Measurements from ENCODE around the gene MYLK3.

MYLK3 gene

DNA sequence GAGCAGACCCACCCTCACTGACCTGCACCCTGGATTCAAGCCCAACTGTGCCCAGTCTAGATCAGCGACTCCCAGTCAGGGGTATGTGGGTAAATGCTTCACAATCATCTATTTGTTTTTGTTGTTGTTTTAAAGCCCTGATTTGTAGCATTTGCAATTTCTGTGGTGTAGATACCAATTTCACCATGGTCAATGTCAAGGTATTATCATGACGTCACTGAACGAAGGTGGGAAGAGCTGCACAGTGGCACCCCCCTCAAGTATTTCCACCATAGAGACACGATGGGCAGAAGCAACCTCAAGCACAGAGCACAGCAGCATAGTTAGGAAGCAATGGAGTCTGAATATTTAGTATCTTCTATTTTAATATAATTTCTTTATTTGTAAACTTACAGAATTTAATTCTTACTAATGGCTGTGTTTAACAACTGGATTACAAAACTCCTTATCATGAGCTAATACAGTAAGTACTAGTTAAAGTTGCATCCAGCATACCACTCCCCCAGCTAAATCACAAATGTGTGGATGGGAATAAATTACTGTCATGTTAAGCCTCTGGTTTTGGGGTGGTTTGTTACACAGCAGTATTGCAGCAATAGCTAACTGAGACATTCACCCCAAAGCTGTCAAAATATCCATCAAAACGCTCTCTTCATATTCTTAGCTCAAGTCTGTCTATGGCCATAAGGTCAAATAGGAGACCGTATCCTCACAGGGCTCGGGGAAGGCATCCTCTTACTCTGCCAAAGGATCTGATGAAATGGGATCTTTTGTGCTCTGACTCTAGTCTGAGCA is 33.1 kb downstream of the MYLK3 start:
- H3K27me3 ChIP-seq (ENCODE audit: insufficient read depth, insufficient read length), result no peaks in the 10 kb centered on the region
- DNase-seq (ENCODE audit: low read depth, low spot score), result no peak
- TF ChIP-seq YY1 (IDR thresholded peaks at IDR 0.05; ENCODE audit: insufficient read depth, insufficient read length) (no peak), SUZ12 (IDR thresholded peaks at IDR 0.05; ENCODE audit: extremely low read depth, insufficient read depth, insufficient read length) (no peak), ZNF274 (IDR thresholded peaks at IDR 0.05; ENCODE audit: low read depth, low read length) (no peak)
- no peaks in the 10 kb centered on the region for H3K4me1 ChIP-seq (ENCODE audit: insufficient read depth, insufficient read length)
- no peak overlapping the region for H3K4me3 ChIP-seq (ENCODE audit: insufficient read length, low read depth)
- no peak overlapping the region for H3K9ac ChIP-seq (ENCODE audit: insufficient read length, low read depth)
- H3K36me3 ChIP-seq (ENCODE audit: insufficient read depth, insufficient read length, low read length), result no peaks in the 10 kb centered on the region
- no peaks in the 10 kb centered on the region for H3K9me3 ChIP-seq (ENCODE audit: insufficient read depth, low read length)

- no peak for TF ChIP-seq ZNF274 (IDR thresholded peaks at IDR 0.05; ENCODE audit: low read depth, low read length)
- no peak for TF ChIP-seq YY1 (IDR thresholded peaks at IDR 0.05; ENCODE audit: insufficient read depth, insufficient read length)
- TF ChIP-seq SUZ12 (IDR thresholded peaks at IDR 0.05; ENCODE audit: extremely low read depth, insufficient read depth, insufficient read length), result no peak
- H3K4me1 ChIP-seq (ENCODE audit: insufficient read depth, insufficient read length), result no peaks in the 10 kb centered on the region
- H3K9me3 ChIP-seq (ENCODE audit: insufficient read depth, low read length), result no peaks in the 10 kb centered on the region
- no peaks in the 10 kb centered on the region for H3K27me3 ChIP-seq (ENCODE audit: insufficient read depth, insufficient read length)
- H3K9ac ChIP-seq (ENCODE audit: insufficient read length, low read depth), result no peak overlapping the region
- H3K36me3 ChIP-seq (ENCODE audit: insufficient read depth, insufficient read length, low read length), result no peaks in the 10 kb centered on the region
- no peak overlapping the region for H3K4me3 ChIP-seq (ENCODE audit: insufficient read length, low read depth)
- DNase-seq (ENCODE audit: low read depth, low spot score), result no peak
These were observed 34.5 kb downstream of the MYLK3 start for GRCh38 chr16:46713634-46714033.

GRCh38 chr16:46712911-46713310 is 35.2 kb downstream of the MYLK3 start:
- Histone ChIP-seq H3K9me3 (ENCODE audit: insufficient read depth, low read length) (no peaks in the 10 kb centered on the region), H3K36me3 (ENCODE audit: insufficient read depth, insufficient read length, low read length) (no peaks in the 10 kb centered on the region), H3K4me1 (ENCODE audit: insufficient read depth, insufficient read length) (no peaks in the 10 kb centered on the region), H3K4me3 (ENCODE audit: insufficient read length, low read depth) (no peak overlapping the region), H3K9ac (ENCODE audit: insufficient read length, low read depth) (no peak overlapping the region), H3K27me3 (ENCODE audit: insufficient read depth, insufficient read length) (no peaks in the 10 kb centered on the region)
- no peak for DNase-seq (ENCODE audit: low read depth, low spot score)
- TF ChIP-seq SUZ12 (IDR thresholded peaks at IDR 0.05; ENCODE audit: extremely low read depth, insufficient read depth, insufficient read length), result no peak
- TF ChIP-seq YY1 (IDR thresholded peaks at IDR 0.05; ENCODE audit: insufficient read depth, insufficient read length), result no peak
- no peak for TF ChIP-seq ZNF274 (IDR thresholded peaks at IDR 0.05; ENCODE audit: low read depth, low read length)

- Histone ChIP-seq H3K4me1 (ENCODE audit: insufficient read depth, insufficient read length) (no peaks in the 10 kb centered on the region), H3K36me3 (ENCODE audit: insufficient read depth, insufficient read length, low read length) (no peaks in the 10 kb centered on the region), H3K9me3 (ENCODE audit: insufficient read depth, low read length) (no peaks in the 10 kb centered on the region), H3K9ac (ENCODE audit: insufficient read length, low read depth) (no peak overlapping the region), H3K27me3 (ENCODE audit: insufficient read depth, insufficient read length) (no peaks in the 10 kb centered on the region), H3K4me3 (ENCODE audit: insufficient read length, low read depth) (no peak overlapping the region)
- no peak for DNase-seq (ENCODE audit: low read depth, low spot score)
- TF ChIP-seq YY1 (IDR thresholded peaks at IDR 0.05; ENCODE audit: insufficient read depth, insufficient read length), result no peak
- no peak for TF ChIP-seq SUZ12 (IDR thresholded peaks at IDR 0.05; ENCODE audit: extremely low read depth, insufficient read depth, insufficient read length)
These were observed 36.8 kb downstream of the MYLK3 start for GRCh38 chr16:46711106-46712058.

- TF ChIP-seq YY1 (IDR thresholded peaks at IDR 0.05; ENCODE audit: insufficient read depth, insufficient read length) (no peak), ZNF274 (IDR thresholded peaks at IDR 0.05; ENCODE audit: low read depth, low read length) (no peak), SUZ12 (IDR thresholded peaks at IDR 0.05; ENCODE audit: extremely low read depth, insufficient read depth, insufficient read length) (no peak)
- DNase-seq (ENCODE audit: low read depth, low spot score), result no peak
- Histone ChIP-seq H3K4me3 (ENCODE audit: insufficient read length, low read depth) (no peak overlapping the region), H3K9me3 (ENCODE audit: insufficient read depth, low read length) (no peaks in the 10 kb centered on the region), H3K27me3 (ENCODE audit: insufficient read depth, insufficient read length) (no peaks in the 10 kb centered on the region), H3K36me3 (ENCODE audit: insufficient read depth, insufficient read length, low read length) (no peaks in the 10 kb centered on the region), H3K9ac (ENCODE audit: insufficient read length, low read depth) (no peak overlapping the region), H3K4me1 (ENCODE audit: insufficient read depth, insufficient read length) (no peaks in the 10 kb centered on the region)
These were observed 38.6 kb downstream of the MYLK3 start for GRCh38 chr16:46709469-46710005.

GRCh38 chr16:46706642-46707041 is 41.5 kb downstream of the MYLK3 start:
- peaks cover 2% of the 10 kb centered on the region for H3K36me3 ChIP-seq (ENCODE audit: insufficient read depth, insufficient read length, low read length)
- H3K4me3 ChIP-seq (ENCODE audit: insufficient read length, low read depth), result no peak overlapping the region
- H3K4me1 ChIP-seq (ENCODE audit: insufficient read depth, insufficient read length), result no peaks in the 10 kb centered on the region
- H3K27me3 ChIP-seq (ENCODE audit: insufficient read depth, insufficient read length), result no peaks in the 10 kb centered on the region
- no peaks in the 10 kb centered on the region for H3K9me3 ChIP-seq (ENCODE audit: insufficient read depth, low read length)
- H3K9ac ChIP-seq (ENCODE audit: insufficient read length, low read depth), result no peak overlapping the region
- no peak for DNase-seq (ENCODE audit: low read depth, low spot score)
- no peak for TF ChIP-seq YY1 (IDR thresholded peaks at IDR 0.05; ENCODE audit: insufficient read depth, insufficient read length)
- no peak for TF ChIP-seq ZNF274 (IDR thresholded peaks at IDR 0.05; ENCODE audit: low read depth, low read length)
- no peak for TF ChIP-seq SUZ12 (IDR thresholded peaks at IDR 0.05; ENCODE audit: extremely low read depth, insufficient read depth, insufficient read length)

GRCh38 chr16:46702030-46702429 is 46.1 kb downstream of the MYLK3 start:
- Histone ChIP-seq H3K9ac (ENCODE audit: insufficient read length, low read depth) (no peak overlapping the region), H3K4me1 (ENCODE audit: insufficient read depth, insufficient read length) (no peaks in the 10 kb centered on the region), H3K9me3 (ENCODE audit: insufficient read depth, low read length) (no peaks in the 10 kb centered on the region), H3K27me3 (ENCODE audit: insufficient read depth, insufficient read length) (no peaks in the 10 kb centered on the region), H3K36me3 (ENCODE audit: insufficient read depth, insufficient read length, low read length) (peaks cover 37% of the 10 kb centered on the region), H3K4me3 (ENCODE audit: insufficient read length, low read depth) (no peak overlapping the region)
- no peak for DNase-seq (ENCODE audit: low read depth, low spot score)
- TF ChIP-seq YY1 (IDR thresholded peaks at IDR 0.05; ENCODE audit: insufficient read depth, insufficient read length), result no peak
- no peak for TF ChIP-seq SUZ12 (IDR thresholded peaks at IDR 0.05; ENCODE audit: extremely low read depth, insufficient read depth, insufficient read length)
- TF ChIP-seq ZNF274 (IDR thresholded peaks at IDR 0.05; ENCODE audit: low read depth, low read length), result no peak

All from NT2/D1 (cell line).